ENCODE results near the gene RUVBL2.

Gene RUVBL2

DNA sequence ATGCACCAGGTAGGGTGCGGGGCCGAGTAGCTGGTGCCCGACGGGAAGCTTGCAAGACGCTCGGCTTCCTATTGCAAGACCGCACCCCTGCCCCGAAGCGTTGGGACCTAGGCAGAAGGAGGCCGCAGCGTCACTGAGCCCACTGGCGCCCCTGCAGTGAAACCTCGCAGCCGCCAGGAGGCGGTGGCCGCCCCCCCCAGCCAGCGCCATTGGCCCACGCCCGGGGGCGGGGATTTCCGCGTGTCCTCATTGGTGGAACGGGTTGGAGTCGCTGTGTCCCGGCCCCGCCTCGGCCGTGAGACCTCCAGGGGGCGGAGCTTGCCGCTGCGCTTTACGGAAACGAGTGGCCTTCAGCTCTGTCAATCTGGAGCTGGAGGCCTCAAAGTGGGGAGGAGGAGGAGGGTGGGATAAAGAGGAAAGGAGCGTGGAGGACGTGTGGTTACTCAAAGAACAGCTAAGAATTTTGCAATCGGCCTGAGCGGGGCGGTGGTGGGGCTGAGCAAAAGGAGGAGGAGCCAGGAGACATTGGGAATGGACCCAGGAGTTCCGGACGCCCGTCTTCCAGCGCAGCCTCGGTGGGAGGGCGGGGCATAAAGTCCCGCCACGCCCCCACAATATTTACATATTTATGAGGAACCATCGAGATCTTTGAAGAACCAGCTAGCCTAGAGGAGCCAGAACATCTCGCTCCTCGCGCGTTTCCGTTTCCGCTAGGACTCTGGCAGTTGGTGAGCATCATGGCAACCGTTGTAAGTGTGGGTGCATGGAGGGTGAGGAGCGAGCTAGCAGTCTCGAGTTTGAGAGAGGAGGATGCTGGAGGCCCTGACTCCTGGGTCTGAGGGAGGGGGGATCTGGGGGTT, at the start of gene RUVBL2, which contains the start of gene GYS1:
RUVBL2 (plus strand) TSS at position 713 of the 860 bp plus-strand sequence; CDS start at position 738, 25 bp downstream.
GYS1 (minus strand) TSS at position 135 of the 860 bp plus-strand sequence. CDS start 197 bp downstream, outside the sequence.
- DNase-seq = peak; percentile 98

DNA sequence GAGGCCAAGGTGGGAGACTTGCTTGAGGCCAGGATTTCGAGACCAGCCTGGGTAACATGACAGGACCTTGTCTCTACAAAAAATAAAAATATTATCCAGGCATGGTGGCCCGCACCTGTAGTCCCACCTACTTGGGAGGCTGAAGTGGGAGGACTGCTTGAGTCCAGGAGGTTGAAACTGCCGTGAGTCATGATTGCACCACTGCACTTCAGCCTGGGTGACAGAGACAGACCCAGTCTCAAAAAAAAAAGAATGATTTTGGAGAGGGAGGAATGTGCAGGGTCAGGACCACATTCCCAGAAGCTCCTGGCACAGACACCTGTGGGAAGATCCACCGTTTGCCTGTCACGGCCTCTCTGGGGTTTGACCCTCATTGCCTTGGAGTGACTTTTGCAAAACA, 48.3 kb upstream of the RUVBL2 start:
- DNase-seq = no peak

DNA sequence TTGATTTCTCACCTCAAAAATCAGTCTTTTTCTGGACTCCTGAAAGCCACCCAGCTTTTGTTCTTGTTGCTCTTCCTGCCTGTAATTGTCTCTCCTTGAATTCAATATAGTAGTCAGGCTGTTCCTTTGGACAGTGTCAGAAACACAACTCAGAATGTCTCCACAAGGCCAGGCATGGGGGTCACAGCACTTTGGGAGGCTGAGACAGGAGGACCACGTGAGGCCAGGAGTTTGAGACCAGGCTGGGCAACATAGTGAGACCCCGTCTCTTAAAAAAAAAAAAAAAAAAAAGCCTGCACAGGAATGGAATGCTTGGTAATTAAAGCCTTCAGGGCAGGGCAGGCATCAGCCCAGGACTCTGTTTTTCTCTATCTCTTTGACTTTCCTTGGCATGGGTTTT, 47.9 kb upstream of the RUVBL2 start:
- no peak for DNase-seq

DNA sequence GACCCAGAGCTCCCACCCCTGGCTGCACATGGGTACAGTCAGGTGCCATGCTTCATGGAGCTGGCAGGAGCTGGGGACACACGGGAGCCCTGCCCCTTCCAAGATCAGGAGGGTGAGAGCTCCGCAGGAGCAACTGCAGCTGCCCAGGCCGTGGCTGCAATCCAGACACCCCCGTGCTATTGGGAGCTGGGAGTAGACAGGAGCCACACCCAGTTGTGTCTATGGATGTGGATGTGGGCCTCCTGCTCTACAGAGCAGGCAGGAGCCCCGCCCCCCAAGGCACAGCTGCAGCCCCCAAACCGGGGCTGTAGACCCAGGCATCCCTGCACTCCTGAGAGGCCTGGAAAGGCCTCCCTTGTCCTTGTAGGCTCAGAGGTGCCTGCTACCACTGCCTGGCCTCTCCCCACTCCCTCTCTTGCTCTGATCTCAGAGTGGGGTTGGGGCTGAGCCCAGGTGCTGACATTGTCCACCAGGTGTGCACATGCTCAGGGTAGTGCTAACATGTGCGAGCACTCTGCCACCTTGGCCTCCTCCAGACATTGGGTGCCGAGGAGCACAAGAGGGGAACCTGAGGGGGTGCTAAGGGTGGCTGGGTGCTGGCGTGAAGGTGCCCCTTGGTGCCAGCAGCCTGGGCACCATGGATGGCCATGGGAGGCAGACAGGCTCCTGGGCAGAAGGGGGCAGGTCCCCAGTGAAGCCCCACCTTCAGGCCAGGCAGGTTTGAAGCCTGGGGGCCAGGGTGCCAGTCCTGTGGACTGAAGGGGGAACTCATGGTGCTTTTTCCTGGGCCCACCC, 47.0 kb upstream of the RUVBL2 start:
- DNase-seq = no peak

DNA sequence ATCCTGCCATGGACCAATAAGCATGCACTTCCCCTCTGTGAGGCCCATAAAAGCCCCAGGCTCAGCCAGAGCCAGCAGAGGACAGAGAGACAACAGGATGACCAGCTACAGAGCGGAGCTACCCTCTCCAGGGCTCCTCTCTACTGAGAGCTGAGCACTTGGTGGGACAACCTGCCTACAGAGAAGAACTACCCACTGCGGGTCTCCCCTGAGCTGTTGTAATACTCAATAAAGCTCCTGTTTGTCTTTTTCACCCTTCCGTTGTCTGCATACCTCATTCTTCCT, 46.5 kb upstream of the RUVBL2 start:
- DNase-seq = no peak

DNA sequence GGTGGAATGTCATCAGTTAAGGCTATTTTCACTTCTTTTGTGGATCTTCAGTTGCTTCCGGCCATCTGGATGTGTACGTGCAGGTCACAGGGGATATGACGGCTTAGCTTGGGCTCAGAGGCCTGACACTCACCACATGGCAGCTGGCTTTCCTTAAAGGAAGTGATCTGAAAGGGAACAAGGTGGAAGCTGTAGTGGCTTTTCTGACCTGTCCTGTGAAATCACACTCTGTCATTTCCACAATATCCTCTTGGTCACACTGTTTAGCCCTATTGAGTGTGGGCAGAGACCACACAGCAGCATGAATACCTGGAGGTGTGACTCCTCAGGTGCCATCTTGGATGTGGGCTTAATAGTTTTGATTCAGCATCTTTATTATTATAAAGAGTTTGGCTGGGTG, 43.5 kb upstream of the RUVBL2 start:
- DNase-seq = no peak

DNA sequence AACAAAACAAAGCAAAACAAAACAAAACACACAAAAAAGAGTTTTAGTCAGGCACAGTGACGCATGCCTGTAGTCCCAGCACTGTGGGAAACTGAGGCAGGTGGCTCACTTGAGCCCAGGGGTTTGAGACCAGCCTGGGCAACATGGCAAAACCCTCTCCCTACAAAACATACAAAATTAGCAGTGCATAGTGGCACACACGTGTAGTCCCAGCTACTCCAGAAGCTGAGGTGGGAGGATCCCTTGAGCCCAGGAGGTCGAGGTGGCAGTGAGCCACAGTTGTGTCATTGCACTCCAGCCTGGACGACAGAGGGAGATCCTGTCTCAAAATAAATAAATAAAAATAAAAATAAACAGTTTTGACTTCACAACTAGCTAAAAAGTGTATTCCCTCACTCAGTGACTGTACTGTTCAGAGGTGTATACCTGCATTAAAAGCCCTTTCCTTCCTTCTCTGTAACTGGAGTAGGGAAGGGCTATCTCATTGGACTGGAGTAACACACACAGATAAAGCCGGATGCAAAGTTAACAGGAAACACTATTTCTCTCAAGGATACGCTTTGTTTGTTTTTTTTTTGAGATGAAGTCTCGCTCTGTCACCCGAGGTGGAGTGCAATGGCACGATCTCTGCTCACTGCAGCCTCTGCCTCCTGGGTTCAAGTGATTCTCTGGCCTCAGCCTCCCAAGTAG, 42.7 kb upstream of the RUVBL2 start:
- DNase-seq = no peak

DNA sequence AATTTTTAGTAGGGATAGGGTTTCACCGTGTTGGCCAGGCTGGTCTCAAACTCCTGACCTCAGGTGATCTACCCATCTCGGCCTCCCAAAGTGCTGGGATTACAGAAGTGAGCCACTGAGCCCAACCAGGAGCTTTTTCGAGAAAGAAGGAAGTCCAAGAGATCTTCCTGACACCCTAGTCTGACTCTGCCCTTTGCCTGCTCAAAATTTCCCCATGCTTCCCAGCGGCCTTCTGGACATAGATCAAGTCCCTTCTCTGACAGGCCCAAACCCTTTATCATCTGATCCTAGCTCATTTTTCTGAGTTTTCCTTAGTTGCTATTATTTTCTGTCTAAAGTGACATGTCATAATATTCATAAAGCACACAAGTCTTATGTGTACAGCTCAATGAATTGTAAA, 40.5 kb upstream of the RUVBL2 start:
- no peak for DNase-seq

DNA sequence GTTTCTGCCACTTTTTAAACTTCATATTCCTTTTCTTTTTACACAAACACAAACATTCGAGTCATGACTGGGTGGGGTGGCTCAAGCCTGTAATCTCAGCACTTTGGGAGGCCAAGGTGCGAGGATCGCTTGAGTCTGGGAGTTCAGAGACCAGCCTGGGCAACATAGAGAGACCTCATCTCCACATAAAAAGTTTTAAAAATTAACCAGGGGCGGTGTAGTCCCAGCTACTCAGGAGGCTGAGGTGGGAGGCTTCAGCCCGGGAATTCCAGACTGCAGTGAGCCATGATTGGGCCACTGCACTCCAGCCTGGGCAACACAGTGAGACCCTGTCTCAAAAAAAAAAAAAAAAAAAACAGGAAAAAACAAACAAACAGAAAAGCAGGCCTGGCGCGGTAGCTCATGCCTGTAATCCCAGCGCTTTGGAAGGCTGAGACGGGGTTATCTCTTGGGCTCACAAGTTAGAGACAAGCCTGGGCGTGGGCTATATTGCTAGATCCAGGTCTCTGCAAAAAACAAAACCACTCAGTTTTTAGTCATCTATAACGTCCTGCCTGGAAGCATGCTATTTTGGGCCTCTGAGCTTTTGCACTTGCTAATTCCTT, 39.6 kb upstream of the RUVBL2 start:
- DNase-seq = no peak

DNA sequence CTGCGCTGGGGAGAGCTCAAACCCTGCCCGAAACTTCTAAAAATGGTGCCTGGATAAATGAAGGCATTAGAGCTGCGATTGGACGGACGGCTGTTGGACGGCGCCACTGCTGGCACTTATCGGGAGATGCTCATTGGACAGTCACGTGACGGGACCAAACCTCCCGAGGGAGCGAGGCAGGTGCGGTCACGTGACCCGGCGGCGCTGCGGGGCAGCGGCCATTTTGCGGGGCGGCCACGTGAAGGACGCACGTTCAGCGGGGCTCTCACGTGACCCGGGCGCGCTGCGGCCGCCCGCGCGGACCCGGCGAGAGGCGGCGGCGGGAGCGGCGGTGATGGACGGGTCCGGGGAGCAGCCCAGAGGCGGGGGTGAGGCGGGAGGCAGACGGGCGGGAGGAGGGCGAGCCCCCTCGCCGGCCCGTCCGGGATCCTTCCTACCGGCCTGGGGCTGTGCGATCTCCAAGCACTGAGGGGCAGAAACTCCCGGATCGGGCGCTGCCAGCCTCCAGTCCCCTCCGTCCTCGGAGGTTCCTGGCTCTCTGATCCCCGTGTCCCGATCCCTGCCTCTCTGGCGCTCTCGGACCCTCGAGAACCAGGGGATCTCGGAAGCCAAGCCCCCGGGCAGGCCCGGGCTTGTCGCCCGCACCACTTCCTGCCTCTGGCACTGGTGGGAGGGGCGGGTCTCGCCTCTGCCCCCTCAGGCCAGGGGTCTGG, 38.9 kb upstream of the RUVBL2 start, which contains the start of gene BAX:
BAX (plus strand) TSS at position 281 of the 713 bp plus-strand sequence; CDS start at position 335, 54 bp downstream.
- DNase-seq = peak; percentile 89

DNA sequence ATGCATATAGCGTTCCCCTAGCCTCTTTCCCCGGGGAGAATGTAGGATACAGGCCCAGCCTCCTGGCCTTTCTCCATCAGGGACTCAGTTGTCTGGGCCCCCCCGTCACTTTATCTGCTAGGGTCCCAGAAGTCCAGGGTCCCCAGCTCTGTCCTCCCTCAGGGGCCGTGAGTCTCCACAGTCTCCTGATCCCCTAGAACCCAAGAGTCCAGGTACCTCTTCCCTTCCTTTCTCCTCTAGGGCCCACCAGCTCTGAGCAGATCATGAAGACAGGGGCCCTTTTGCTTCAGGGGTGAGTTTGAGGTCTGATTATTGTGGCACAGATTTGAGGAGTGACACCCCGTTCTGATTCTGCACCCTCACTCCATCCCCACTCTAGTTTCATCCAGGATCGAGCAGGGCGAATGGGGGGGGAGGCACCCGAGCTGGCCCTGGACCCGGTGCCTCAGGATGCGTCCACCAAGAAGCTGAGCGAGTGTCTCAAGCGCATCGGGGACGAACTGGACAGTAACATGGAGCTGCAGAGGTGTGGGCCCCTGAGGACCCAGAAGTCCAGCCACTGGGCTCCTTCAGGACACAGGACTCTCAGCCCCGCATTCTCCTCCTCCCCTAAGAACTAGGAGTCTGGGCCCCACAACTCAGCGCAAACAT, 38.3 kb upstream of the RUVBL2 start:
- DNase-seq = no peak

DNA sequence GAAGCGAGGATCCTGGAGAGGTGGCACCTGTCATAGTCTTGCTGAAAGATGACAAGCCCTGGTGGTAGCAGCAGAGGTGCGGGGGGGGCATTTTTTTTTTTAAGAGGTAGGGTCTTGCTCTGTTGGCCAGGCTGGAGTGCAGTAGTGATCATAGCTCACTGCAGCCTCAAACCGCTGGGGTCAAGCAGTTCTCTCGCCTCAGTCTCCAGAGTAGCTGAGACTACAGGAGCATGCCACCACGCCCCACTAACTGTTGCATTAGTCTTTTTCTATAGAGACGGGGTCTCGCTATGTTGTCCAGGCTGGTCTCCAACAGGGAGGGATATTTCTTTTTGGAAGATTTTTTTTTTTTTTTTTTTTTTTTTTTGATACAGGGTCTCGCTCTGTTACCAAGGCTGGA, 35.7 kb upstream of the RUVBL2 start:
- DNase-seq = no peak

DNA sequence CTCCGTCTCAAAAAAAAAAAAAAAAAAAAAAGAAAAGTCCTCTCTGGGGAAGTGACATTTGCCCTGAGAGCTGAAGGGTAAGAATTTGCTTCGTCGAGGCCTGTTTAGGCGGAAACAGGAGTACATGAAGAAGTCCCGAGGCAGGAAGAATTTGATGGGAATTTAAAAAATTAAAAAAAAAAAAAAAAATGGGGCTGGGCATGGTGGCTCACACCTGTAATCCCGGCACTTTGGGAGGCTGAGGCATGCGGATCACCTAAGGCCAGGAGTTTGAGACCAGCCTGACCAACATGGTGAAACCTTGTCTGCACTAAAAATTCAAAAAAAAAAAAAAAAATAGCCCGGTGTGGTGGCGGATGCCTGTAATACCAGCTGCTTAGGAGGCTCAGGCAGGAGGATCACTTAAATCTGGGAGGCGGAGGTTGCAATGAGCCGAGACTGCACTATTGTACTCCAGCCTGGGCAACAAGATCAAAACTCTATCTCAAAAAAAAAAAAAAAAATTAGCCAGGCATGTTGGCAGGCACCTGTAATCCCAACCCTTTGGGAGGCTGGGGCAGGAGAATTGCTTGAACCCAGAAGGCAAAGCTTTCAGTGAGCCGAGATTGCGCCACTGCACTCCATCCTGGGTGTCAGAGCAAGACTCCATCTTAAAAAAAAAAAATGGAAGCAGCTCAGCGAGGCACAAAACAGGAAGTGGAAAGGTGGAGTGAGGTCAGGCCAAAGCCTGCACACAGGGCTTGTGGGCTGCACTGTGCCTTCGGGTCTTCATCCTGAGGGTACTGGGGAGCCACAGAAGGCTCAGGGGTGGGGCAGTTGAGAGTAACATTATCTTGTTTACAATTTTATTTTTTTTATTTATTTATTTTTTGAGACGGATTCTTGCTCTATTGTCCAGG, 34.1 kb upstream of the RUVBL2 start:
- DNase-seq = no peak

DNA sequence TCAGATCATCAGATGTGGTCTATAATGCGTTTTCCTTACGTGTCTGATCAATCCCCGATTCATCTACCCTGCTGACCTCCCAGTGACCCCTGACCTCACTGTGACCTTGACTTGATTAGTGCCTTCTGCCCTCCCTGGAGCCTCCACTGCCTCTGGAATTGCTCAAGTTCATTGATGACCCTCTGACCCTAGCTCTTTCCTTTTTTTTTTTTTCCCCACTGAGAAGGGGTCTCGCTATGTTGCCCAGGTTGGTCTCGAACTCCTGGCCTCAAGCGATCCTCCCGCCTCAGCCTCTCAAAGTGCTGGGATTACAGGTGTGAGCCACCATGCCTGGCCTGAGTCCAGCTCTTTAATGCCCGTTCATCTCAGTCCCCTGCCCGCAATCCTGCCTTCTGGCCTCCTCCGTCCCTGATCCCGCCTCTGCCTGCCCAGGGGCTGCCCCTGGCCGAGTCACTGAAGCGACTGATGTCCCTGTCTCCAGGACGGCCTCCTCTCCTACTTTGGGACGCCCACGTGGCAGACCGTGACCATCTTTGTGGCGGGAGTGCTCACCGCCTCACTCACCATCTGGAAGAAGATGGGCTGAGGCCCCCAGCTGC, 32.5 kb upstream of the RUVBL2 start:
- DNase-seq = no peak

DNA sequence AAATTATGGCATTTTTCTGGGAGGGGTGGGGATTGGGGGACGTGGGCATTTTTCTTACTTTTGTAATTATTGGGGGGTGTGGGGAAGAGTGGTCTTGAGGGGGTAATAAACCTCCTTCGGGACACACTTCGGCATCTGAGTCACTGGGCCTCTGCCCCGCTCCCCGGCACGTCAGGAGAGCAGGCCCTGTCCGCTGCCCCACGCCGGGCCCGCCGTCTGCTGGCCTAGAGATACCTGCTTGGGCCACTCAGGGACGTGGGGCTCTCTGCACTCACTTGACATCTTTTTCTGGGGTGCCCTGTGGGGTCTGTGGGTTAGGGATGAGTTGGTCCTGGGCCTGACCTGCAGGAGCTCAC, 32.0 kb upstream of the RUVBL2 start:
- no peak for DNase-seq

DNA sequence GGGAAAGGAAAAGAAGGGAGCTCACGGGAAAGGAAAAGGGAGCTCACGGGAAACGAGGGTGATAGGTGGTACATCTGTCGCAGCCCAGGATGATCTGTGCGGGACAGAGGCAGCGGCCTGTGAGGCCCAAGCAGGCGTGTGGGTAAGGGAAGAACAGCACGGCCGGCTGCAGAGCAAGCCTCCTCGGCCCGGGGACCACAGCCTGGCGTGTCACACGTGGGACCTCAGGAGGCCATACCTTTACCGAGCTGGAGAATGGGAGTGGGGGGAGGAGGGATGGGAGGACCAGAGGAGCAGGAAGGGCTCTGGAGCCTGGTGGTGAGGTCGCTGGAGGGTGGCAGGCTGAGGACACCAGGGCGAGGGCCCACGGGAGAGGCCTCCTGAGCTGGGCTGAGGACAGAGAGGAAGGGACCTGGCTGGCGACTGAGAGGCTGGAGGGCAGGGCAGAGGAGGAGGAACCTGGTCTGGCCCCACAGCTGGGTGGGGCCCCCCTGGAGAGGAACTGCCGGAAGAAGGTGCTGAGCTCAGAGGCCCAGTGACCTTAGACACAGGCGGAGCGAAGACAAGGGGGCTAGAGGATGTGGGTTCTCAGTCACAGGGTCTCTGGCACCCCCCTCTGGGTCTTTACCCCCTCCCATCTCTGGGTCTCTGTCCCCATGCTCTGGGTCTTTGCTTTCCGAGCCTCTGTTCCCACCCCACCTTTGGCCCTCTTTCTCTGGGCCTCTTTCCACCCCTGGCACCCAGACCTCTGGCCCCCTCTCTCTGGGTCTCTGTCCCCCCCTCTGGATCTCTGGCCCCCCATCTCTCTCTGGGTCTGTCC, 31.4 kb upstream of the RUVBL2 start:
- no peak for DNase-seq

DNA sequence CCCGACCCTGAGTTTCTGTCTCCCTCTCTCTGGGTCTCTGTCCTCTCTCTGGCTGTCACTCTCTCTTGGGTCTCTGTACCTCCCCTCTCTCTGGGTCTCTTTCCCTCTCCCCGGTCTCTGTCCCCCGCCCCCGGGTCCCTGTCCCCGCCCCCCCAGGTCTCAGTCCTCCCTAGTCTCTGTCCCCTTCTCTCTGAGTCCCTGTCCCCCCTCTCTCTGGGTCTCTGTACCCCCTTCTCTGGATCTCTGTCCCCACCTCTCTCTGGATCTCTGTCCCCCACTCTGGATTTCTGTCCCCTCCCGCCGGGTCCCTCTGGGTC, 30.9 kb upstream of the RUVBL2 start:
- no peak for DNase-seq

DNA sequence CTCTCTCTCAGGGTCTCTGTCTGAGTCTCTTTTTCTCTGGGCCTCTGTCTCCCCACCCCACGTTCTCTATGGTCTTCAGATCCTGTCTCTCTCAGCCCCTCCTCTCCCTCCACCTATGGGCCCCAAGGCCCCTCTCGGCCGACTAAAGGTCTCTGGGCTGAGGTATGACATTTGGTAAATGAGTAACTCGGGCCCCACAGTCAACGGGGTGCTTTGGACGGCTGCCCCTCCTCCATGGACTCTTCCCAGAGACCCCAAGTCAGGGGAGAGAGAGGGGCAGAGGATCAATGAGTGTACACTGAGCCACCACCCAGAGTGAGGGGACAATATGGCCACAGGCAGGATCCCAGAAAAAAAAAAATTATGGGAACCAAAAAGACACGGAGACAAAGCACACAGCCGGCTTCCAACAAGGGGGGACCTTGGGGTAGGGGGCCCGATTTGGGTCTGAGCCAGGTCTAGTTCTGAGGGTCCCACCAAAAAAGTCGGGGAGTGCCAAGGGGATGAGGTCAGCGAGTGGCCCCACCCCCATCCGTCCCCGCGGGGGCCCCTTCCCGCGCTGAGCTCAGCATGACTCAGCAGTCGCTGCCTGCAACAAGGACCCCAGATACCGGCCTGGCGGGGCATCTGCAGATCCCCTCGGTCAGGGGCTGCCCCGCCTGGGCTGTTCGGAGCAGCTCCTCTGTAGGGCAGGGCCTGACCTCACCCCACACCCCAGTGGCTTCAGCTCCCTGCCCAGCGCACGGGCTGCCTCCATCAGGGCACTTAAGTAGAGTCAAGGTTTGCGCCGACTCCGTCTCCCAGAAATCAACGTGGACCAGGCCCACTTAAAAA, 30.1 kb upstream of the RUVBL2 start:
- DNase-seq = no peak
